CD4-positive, alpha-beta T cell treated with Interleukin-10 for 1 hour (primary cell): ENCODE measurements around the gene WDFY1.

ENCODE experiments used
- DNase-seq: peaks from one replicate; pipeline ENCODE4 v3.0.0-alpha.2; 2020

WDFY1 gene

DNA sequence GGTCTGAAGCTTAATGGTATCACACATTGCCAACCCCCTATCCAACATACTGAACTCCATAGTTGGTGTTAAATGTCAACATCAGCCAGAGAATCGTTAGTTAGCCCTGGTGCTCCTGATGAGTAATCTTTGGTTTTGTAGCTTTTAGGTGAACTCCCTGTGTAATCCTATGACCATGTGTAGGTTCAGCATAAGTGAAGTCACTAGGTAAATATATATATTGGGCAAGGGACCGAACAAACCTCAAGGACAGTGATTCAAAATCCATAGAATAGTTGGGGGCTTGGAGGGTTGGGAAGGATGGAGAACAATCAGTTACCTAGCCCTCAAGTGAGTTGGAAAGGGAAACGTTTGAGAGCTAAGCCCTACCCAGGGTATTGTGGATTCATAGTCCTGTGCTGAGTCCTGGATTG, 91.7 kb downstream of the WDFY1 start:
- no peak for DNase-seq

GRCh38 chr2:223852281-223852795, 92.8 kb downstream of the WDFY1 start:
- no peak for DNase-seq

GRCh38 chr2:223847410-223847809, 97.7 kb downstream of the WDFY1 start:
- no peak for DNase-seq

DNA sequence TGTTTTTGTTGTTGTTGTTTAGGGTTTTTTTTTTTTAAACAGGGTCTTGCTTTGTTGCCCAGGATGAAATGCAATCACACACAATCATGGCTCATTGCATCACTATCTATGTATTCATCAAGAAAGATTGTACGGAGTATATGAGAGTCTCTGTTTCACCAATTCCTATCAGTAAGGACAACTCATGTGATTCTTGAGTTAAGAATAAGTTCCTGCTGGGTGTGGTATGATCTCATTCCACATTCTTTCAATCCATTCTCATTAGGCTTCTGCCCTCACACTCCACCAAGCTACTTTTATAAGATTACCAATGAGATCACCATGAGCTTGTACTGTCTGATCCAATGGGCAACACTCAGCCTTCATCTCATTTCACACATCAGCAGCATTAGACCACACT, 98.6 kb downstream of the WDFY1 start:
- no peak for DNase-seq

DNA sequence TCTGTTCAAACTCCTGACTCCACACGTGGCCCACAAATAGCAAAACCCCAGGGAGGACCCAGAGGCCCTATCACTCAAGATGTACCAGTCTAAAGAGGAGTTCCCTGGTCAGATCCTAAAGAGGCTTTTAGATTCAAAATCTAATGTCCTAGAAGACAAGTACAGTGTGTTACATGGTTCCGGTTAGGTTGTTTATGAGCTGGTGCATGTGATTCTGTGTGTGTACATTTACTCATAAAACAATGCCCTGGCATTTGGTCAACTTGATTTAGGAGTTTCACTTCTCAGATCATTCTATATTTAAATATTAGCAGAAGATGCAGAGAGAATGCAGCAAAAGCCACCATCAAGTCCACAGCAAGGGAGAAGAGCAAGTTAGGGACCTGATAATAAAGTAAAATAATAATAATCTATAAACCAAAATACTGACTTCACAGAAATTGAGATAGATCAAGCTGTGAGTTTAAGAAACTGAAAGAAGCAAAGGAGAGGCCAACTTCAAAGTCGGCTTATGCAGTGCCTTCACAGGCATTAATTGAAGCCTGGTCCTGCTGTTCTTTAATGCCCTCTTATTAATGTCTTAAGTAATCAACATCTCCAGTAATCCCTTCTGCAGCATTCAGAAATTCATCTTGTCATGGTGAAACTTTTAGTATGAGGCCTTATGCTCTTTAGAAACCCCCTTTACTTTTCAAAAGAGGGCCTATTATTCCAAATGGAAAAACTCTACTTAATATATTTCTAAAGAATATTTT, 103.5 kb downstream of the WDFY1 start:
- DNase-seq: no peak

- peak; percentile 78 for DNase-seq
These were observed 107.7 kb downstream of the WDFY1 start, which contains the start of gene AP1S3 for GRCh38 chr2:223837287-223838061. TSS of gene AP1S3 (minus strand) at chr2:223837582. CDS start at chr2:223837450, 132 bp downstream.

- peak; percentile 27 for DNase-seq
These were observed 109.2 kb downstream of the WDFY1 start for GRCh38 chr2:223835701-223836532.

GRCh38 chr2:223834431-223834830, 110.7 kb downstream of the WDFY1 start:
- DNase-seq: no peak

DNA sequence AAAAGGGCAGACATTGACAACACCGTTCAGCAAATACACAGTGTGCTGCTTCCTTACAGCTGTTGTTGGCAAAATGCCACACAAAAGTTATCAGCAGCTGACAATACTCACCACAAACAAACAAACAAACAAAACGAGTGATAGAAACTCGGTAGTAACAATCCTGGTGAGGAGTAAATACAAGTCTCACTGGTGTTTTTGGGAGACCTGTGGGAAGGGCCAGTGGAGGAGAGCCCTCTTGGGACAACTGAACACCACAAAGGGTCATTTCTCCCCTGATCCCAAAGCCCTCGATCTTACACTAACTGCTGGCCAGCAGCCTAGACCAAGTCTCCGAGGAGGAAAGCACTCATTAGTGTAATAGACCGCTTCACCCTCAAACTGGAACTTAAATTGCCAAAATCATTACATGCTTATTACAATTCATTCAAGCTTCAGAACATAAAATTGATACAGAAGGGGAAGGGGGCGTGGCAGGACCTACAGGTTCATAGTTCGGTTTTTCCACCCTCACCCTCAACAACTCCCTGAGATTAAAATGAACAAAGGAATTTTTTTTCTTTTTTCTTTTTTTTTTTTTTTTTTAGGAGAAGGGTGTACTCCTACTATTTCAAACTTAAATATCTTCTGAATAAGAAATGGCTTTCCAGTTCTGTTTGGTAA, 112.8 kb downstream of the WDFY1 start:
- no peak for DNase-seq

DNA sequence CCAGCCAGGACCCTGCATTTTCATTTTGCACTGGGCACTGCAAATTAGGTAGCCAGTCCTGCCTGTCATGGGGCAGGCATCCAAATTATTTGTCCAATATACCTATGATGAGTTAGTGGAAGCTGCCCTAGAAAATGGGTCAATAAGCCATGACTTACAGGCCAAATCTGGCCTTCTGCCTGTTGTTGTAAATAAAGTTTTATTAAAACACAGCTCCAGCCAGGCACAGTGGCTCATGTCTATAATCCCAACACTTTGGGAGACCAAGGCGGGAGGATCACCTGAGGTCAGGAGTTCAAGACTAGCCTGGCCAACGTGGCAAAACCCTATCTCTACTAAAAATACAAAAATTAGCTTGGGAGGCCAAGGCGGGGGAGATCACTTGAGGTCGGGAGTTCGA, 116.0 kb downstream of the WDFY1 start:
- DNase-seq: no peak

DNA sequence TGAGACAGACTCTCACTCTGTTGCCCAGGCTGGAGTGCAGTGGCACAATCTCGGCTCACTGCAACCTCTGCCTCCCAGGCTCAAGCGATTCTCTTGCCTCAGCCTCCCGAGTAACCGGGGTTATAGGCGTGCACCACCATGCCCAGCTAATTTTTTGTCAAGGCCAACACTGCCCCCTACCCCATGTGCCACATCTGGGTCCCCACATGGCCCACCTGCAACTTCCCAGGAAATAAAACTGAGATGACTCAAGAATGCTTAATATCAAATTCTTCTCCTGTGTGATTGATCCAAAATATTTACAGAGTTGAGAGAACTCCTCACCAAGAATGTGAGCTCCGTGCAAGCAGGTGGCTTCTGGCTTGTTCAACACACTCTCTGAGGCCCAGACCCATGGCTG, 116.8 kb downstream of the WDFY1 start:
- DNase-seq: no peak

- DNase-seq: no peak
These were observed 118.1 kb downstream of the WDFY1 start for GRCh38 chr2:223826995-223827394.
